Measurements from ENCODE around the gene FBXO36. TPM values are rescaled to one million over a fixed set of nuclear protein-coding genes. Genes with fewer than 3 reads are reported as not detected.

Gene FBXO36
- total RNA-seq: 1 to 10 TPM in 1 of 2 experiments, under 1 TPM in 1; 0.82 to 1.1 TPM

GRCh38 chr2:229922449-229923386 is at the start of gene FBXO36:
Gene FBXO36 (plus strand): TSS chr2:229922503. CDS start chr2:229922514, 11 bp downstream.
- Mint-ChIP-seq H3K4me3 (peak within 1 kb of the TSS; percentile 99), H3K36me3 (ENCODE audit: low read depth) (peaks cover 28% of the 10 kb centered on the region), H3K27me3 (no peaks in the 10 kb centered on the region), H3K4me1 (peaks cover 50% of the 10 kb centered on the region), H3K9me3 (no peaks in the 10 kb centered on the region), H3K27ac (peak within 1 kb of the TSS; percentile 98)
- ChIA-PET CTCF (interaction anchor here (0.8 kb wide), 1 partner anchor 121 kb away, joined by 3 read pairs; no protein-coding TSS in a partner anchor), POLR2A (no interaction called here)
- DNase-seq: peak; percentile 91

GRCh38 chr2:229873123-229873581 is 49.2 kb upstream of the FBXO36 start:
- peaks cover 17% of the 10 kb centered on the region for H3K4me1 Mint-ChIP-seq
- H3K27me3 Mint-ChIP-seq: no peaks in the 10 kb centered on the region
- H3K36me3 Mint-ChIP-seq (ENCODE audit: low read depth): peaks cover 53% of the 10 kb centered on the region
- ChIA-PET POLR2A (no interaction called here), CTCF (interaction anchor here (0.8 to 1.2 kb wide), 2 partner anchors 11 to 16 kb away, joined by 3 to 4 read pairs; no protein-coding TSS in a partner anchor)
- DNase-seq: no peak
- no peak overlapping the region for H3K27ac Mint-ChIP-seq
- no peaks in the 10 kb centered on the region for H3K9me3 Mint-ChIP-seq
- no peak overlapping the region for H3K4me3 Mint-ChIP-seq

- no peak for DNase-seq
- CTCF ChIA-PET: interaction anchor here (0.9 kb wide), 1 partner anchor 22 kb away, joined by 3 read pairs; no protein-coding TSS in a partner anchor
- H3K27ac Mint-ChIP-seq: no peak overlapping the region
- no peaks in the 10 kb centered on the region for H3K9me3 Mint-ChIP-seq
- POLR2A ChIA-PET: no interaction called here
- peaks cover 12% of the 10 kb centered on the region for H3K4me1 Mint-ChIP-seq
- peaks cover 54% of the 10 kb centered on the region for H3K36me3 Mint-ChIP-seq (ENCODE audit: low read depth)
- H3K27me3 Mint-ChIP-seq: no peaks in the 10 kb centered on the region
- no peak overlapping the region for H3K4me3 Mint-ChIP-seq
Observed at GRCh38 chr2:229874647-229875046, 47.7 kb upstream of the FBXO36 start.

- ChIA-PET CTCF (interaction anchor here (0.6 kb wide), 1 partner anchor 11 kb away, joined by 4 read pairs; no protein-coding TSS in a partner anchor), POLR2A (no interaction called here)
- DNase-seq: no peak
- H3K27me3 Mint-ChIP-seq: no peaks in the 10 kb centered on the region
- H3K4me1 Mint-ChIP-seq: peaks cover 9% of the 10 kb centered on the region
- H3K36me3 Mint-ChIP-seq (ENCODE audit: low read depth): peaks cover 48% of the 10 kb centered on the region
- H3K9me3 Mint-ChIP-seq: no peaks in the 10 kb centered on the region
- H3K4me3 Mint-ChIP-seq: no peak overlapping the region
- no peak overlapping the region for H3K27ac Mint-ChIP-seq
Observed at GRCh38 chr2:229875549-229875948, 46.8 kb upstream of the FBXO36 start.

GRCh38 chr2:229879191-229879950 is 42.9 kb upstream of the FBXO36 start:
- Mint-ChIP-seq H3K27ac (no peak overlapping the region), H3K36me3 (ENCODE audit: low read depth) (peaks cover 33% of the 10 kb centered on the region), H3K4me3 (no peak overlapping the region), H3K27me3 (no peaks in the 10 kb centered on the region), H3K4me1 (peaks cover 2% of the 10 kb centered on the region), H3K9me3 (no peaks in the 10 kb centered on the region)
- no peak for DNase-seq
- ChIA-PET POLR2A (interaction anchor here (0.6 to 0.7 kb wide), 2 partner anchors 11 to 1741 kb away, joined by 3 read pairs; no protein-coding TSS in a partner anchor), CTCF (interaction anchor here (0.9 to 1.3 kb wide), 2 partner anchors 15 to 49 kb away, joined by 3 to 4 read pairs; no protein-coding TSS in a partner anchor)

- CTCF ChIA-PET: no interaction called here
- peaks cover 2% of the 10 kb centered on the region for H3K4me1 Mint-ChIP-seq
Observed at GRCh38 chr2:229880892-229881586, 41.3 kb upstream of the FBXO36 start.

GRCh38 chr2:229882583-229882982 is 39.7 kb upstream of the FBXO36 start:
- no peaks in the 10 kb centered on the region for H3K27me3 Mint-ChIP-seq
- CTCF ChIA-PET: no interaction called here
- H3K4me1 Mint-ChIP-seq: peaks cover 4% of the 10 kb centered on the region
- H3K36me3 Mint-ChIP-seq (ENCODE audit: low read depth): peaks cover 17% of the 10 kb centered on the region
- DNase-seq: no peak
- POLR2A ChIA-PET: no interaction called here
- no peaks in the 10 kb centered on the region for H3K9me3 Mint-ChIP-seq
- no peak overlapping the region for H3K4me3 Mint-ChIP-seq
- H3K27ac Mint-ChIP-seq: no peak overlapping the region

More at GRCh38 chr2:229880892-229881586, 41.3 kb upstream of the FBXO36 start:
- H3K27me3 Mint-ChIP-seq: no peaks in the 10 kb centered on the region
- H3K9me3 Mint-ChIP-seq: no peaks in the 10 kb centered on the region
- DNase-seq: no peak
- peaks cover 21% of the 10 kb centered on the region for H3K36me3 Mint-ChIP-seq (ENCODE audit: low read depth)
- POLR2A ChIA-PET: no interaction called here
- H3K4me3 Mint-ChIP-seq: no peak overlapping the region
- H3K27ac Mint-ChIP-seq: no peak overlapping the region

- no peak overlapping the region for H3K27ac Mint-ChIP-seq
- no peaks in the 10 kb centered on the region for H3K27me3 Mint-ChIP-seq
- H3K9me3 Mint-ChIP-seq: no peaks in the 10 kb centered on the region
- peaks cover 8% of the 10 kb centered on the region for H3K36me3 Mint-ChIP-seq (ENCODE audit: low read depth)
- no peak overlapping the region for H3K4me3 Mint-ChIP-seq
- ChIA-PET CTCF (interaction anchor here (1.2 to 1.3 kb wide), 2 partner anchors 11 to 31 kb away, joined by 3 to 4 read pairs; no protein-coding TSS in a partner anchor), POLR2A (no interaction called here)
- H3K4me1 Mint-ChIP-seq: peaks cover 8% of the 10 kb centered on the region
- no peak for DNase-seq
Observed at GRCh38 chr2:229884775-229885699, 37.3 kb upstream of the FBXO36 start.

- Mint-ChIP-seq H3K9me3 (no peaks in the 10 kb centered on the region), H3K27me3 (no peaks in the 10 kb centered on the region), H3K4me1 (peaks cover 12% of the 10 kb centered on the region), H3K4me3 (no peak overlapping the region), H3K27ac (no peak overlapping the region), H3K36me3 (ENCODE audit: low read depth) (peaks cover 10% of the 10 kb centered on the region)
- ChIA-PET POLR2A (no interaction called here), CTCF (no interaction called here)
- DNase-seq: no peak
Observed at GRCh38 chr2:229887441-229887840, 34.9 kb upstream of the FBXO36 start.

- DNase-seq: no peak
- H3K27me3 Mint-ChIP-seq: no peaks in the 10 kb centered on the region
- no peak overlapping the region for H3K4me3 Mint-ChIP-seq
- CTCF ChIA-PET: interaction anchor here (1.3 kb wide), 1 partner anchor 34 kb away, joined by 3 read pairs; no protein-coding TSS in a partner anchor
- no peak overlapping the region for H3K27ac Mint-ChIP-seq
- H3K4me1 Mint-ChIP-seq: peaks cover 13% of the 10 kb centered on the region
- POLR2A ChIA-PET: no interaction called here
- peaks cover 12% of the 10 kb centered on the region for H3K36me3 Mint-ChIP-seq (ENCODE audit: low read depth)
- H3K9me3 Mint-ChIP-seq: no peaks in the 10 kb centered on the region
Observed at GRCh38 chr2:229888031-229888430, 34.3 kb upstream of the FBXO36 start.

GRCh38 chr2:229889023-229889422 is 33.3 kb upstream of the FBXO36 start:
- no peak overlapping the region for H3K27ac Mint-ChIP-seq
- H3K4me3 Mint-ChIP-seq: no peak overlapping the region
- peaks cover 19% of the 10 kb centered on the region for H3K36me3 Mint-ChIP-seq (ENCODE audit: low read depth)
- CTCF ChIA-PET: interaction anchor here (1.3 kb wide), 1 partner anchor 35 kb away, joined by 3 read pairs; no protein-coding TSS in a partner anchor
- DNase-seq: no peak
- no peaks in the 10 kb centered on the region for H3K27me3 Mint-ChIP-seq
- peaks cover 18% of the 10 kb centered on the region for H3K4me1 Mint-ChIP-seq
- POLR2A ChIA-PET: no interaction called here
- H3K9me3 Mint-ChIP-seq: no peaks in the 10 kb centered on the region
